COLO829 (cell line): ENCODE measurements around the gene LRRC7.

Source experiments
- DNase-seq: peaks from one replicate; pipeline ENCODE4 v3.0.0; 2012; ENCODE audit warnings: low spot score

LRRC7 gene

DNA sequence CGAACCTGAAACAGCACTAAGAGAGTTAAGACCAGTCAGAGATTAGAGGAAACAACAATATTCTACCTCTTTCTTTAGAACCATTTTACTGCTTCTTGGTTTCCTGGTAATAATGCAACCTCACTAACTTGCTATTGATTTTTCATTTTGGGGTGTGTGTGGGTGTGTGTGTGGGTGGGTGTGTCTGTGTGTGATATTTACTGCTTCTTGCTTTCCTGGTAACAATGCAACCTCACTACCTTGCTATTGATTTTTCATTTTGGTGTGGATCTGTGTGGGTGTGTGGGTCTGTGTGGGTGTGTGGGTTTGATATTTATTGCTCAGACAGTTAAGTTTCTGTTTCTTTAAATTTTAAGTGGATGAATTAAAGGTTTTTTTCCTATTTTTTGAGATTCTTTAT, 208.8 kb downstream of the LRRC7 start:
- no peak for DNase-seq

DNA sequence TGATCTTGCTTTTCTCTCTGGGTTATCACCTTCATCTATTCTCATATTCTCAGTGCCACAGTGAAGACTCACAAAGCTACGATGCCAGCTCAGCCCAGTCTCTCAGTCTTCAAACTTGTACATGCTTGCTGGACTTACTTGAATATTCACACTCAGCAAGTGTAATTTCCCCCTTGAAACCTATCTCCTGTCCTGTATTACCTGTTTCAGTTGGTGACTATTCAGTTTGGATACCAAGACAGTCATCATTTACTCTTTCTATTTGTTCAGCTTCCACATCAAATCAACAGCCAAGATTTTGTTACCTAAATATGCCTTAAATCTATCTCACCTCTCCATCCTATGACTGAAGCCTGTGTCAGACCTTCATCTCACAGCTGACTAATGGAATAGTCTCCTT, 209.7 kb downstream of the LRRC7 start:
- DNase-seq = no peak

DNA sequence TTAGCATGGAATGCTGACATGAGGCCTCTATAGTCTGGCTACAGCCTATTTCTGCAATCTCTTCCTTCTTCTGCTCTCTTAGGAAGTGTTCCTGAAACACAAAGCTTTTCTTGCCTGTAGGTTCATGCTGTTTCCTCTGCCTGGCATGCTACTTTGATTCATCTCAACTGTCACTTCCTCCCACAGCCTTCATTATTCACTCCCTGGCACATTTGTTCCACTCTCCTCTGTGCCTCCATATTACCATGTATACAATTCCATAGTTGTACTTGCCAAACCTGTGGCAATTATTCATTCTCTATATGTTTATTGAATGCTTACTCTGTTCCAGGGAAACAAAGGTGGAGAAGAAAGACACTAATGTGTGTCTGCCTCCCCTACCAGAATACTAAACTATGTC, 210.2 kb downstream of the LRRC7 start:
- DNase-seq = no peak

DNA sequence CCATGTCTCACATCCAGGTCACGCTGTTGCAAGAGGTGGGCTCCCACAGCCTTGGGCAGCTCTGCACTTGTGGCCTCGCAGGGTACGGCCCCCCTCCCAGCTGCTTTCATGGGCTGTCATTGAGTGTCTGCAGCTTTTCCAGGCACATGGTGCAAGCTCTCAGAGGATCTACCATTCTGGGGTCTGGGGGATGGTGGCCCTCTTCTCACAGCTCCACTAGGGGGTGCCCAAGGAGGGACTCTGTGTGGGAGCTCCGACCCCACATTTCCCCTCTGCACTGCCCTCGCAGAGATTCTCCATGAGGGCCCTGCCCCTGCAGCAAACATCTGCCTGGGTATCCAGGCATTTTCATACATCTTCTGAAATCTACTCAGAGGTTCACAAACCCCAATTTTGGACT, 219.4 kb downstream of the LRRC7 start:
- DNase-seq = no peak

DNA sequence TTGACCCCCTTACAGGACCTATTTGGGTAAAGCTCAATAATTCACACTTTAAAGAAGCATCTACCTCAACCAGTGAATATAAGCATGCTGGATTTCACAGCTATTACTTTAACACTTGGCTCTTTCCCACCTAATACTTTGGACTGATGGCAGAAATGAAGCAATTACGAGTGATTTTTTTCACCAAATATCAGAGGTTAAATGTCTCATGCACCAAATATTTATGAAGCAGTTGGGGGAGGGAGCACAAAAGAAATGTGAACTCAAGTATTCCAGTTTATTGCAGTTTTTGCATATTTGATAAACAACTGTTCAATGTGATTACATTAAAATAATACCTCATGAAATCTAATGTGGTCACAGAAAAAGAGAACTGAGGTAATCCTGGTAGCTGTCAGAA, 223.6 kb downstream of the LRRC7 start:
- no peak for DNase-seq

DNA sequence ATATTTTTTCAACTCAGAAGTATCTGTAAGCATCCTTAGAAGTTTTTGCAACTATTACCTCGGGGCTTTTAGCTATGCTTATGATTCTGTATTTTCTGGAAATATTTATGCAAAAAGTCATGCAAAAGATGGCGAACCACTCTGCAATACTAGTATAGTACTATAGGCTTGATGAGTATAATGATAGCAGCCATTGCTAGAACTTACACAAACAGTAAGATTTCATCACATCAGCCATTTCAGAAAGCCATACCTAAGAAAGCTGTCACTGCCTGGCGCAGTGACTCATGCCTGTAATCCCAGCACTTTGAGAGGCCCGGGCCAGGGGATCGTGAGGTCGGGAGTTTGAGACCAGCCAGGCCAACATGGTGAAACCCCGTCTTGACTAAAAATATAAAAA, 227.1 kb downstream of the LRRC7 start:
- no peak for DNase-seq

DNA sequence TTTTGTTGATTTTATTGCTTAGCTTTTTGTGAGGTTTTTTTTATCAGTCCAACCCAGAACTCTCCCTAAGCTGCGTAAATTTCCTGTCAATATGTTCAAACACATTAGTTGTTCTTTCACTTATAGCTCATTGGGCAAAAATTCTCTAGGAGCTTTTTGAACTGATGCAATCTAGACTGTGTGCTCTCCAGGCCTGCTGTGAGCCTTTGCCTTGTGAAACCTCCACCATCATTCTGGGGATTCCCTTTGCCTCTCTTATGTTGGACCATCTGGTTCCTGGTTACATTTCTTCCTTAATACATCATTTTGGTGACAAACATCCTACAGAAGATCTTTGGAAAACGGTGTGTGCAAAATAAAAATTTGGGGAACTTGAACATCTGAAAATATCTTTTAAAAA, 247.2 kb downstream of the LRRC7 start:
- DNase-seq = no peak

DNA sequence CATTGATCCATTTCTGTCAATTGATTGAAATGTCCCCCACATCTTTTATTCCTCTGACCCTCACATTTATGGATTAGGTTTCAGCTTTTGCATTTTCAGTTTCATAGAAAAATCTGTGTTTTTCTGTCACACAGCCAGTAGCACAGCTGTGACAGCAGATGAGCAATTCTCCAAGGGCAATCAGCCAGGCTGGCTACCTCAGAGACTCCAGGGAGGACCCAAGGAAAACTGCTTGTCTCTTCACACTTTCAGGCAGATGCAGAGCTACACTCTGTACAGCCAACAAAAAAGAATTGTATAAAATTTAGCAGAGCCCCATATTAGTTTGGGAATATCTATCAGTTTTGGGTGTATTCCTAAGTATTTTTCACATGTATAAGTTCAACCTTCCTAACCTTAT, 257.2 kb downstream of the LRRC7 start:
- no peak for DNase-seq

DNA sequence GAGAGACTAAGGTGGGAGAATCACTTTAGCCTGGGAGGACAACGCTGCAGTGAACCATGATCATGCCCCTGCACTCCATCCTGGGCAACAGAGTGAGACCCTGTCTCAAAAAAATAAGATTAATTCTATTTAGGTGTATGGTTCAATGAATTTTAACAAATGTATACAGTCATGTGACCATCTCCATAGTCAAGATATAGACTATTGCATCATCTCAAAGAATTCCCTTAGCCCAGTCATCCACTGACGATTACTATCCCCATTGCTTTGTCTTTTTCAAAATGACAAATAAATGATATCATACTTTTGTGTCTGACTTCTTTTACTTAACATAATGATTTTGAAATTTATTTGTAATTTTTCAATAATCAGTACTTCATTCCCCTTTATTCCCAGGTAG, 260.0 kb downstream of the LRRC7 start:
- no peak for DNase-seq

DNA sequence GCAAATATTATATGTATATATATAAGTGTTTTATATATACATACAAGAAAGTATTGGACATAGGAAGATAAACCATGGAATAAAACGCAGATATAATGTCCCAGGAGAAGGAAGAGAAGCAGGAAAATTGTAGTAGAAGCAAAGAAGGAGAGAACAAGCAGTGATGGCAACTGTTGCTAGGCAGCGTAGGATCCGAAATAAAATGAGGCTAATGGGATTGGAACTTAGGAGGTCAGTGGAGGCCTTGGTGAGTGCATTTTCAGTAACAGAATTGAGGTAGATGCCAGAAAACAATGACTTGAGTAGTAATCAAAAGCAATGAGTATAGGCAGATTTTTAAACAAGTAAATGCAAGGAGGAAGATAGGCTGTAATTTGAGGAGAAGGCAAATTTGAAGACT, 265.8 kb downstream of the LRRC7 start:
- no peak for DNase-seq

DNA sequence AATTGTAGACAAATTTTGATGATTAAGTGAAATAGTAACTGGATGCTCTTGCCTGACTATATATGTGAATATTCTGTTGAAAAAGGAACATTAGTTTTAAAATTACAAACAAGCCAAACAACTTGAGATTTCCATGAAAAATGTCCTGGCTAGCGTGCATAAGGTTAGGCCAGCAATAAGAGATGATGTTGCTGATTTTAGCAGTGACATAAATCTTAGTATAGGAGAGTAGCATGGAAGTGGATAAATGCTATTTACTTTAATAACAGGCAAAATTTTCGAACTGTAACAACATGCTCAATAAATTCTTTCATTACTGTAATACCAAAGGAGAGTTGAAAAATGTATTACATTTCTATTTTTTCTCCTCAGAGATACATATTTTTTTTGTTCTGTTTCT, 266.6 kb downstream of the LRRC7 start:
- DNase-seq = no peak

DNA sequence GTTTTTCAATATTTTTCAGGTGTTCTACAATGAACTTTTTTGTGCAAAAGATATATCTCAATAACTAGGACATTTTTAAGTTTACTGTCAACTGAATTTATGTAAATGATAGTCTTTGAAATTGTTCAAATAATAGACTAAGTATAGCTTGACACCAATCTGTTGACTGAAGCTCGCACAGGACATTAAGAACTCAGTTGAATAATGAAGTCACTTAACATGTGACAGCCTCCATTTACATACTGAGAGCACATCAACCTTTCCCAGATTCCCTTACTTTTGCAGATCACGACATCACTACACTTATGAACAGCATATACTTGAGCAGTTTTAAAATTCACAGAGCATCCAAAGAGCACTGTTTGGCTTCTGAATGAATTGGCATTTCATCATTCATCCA, 268.2 kb downstream of the LRRC7 start:
- no peak for DNase-seq

DNA sequence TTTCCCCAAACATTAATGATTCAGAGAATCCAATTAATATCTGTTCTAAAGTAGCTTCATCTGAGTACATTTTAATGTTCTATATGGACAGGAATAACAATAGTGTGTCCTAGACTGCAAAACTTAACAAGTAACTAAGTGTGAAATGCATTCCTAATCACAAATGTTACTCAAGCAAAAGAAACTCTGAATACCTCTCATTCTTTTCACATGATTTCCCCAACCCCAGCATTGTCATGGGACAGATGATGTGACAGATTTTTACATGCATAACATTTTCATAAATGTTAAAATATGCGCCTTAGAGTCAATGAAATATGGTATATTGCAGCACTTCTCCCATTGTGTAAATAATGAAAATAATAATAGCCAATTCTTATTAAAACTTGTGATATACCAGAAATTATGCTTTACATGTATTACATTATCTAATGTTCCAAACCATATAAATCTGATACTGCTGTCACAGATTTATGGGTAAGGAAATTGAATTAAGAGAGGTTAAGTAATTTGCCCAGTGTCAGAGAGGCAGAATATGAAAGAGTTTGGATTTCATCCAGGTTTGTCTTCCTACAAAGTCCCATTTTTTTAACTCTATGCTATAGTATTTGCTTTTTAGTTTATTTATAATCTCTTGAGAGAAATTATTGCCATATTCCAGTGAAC, 269.4 kb downstream of the LRRC7 start:
- DNase-seq = no peak

DNA sequence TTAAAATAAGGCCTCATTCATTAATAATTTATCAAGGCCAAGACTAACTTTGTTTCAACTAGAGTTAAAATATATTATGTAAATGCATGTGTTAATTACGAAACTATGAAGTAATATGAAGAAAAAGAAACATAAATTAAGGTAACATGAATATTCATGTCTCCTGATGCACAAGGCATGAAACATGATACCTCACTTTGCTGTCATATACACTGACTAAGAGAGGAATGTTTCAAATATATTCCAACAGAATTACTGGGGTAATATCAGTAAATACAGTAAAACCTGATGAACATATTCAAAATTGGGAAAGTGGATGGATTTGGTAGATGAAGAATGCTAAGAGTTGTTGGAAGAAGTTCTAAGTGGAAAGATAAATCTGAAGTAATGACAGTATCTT, 274.6 kb downstream of the LRRC7 start:
- no peak for DNase-seq

DNA sequence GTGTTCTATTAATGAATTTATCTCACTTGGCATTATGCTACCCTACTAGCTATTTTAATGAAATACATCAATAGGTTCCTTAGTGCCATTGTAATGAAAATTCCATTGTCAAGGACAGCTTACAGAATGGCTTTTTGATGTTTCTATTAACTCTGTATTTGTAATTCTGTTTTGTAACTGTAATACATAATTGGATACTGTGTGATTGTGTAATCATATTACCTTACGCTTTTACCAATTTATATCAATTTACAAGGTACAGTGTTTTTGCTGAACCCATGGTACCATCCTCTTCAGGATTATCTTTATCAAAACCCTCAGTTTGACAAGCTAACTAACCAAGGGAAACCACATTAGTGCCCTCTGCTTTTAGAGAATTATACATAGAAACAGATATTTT, 277.9 kb downstream of the LRRC7 start:
- DNase-seq = no peak

DNA sequence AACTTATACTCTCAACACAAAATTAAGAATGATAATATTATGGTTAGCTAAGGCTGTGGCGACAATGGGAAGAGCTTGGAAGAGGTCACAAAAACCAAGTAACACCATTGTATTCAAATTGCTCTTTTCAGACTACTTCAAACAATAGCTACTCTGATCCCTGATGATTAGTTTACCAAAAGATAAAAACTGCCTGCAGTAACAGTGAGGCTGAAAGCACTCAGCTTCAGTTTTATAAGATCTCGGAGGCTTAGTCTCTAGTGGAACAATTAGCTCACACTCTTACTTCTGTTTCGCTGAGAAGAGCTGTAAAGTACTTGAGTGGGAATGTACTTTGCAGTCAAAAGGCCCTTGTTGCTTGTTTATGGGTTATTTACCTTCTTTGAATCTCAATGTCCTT, 278.5 kb downstream of the LRRC7 start:
- no peak for DNase-seq

DNA sequence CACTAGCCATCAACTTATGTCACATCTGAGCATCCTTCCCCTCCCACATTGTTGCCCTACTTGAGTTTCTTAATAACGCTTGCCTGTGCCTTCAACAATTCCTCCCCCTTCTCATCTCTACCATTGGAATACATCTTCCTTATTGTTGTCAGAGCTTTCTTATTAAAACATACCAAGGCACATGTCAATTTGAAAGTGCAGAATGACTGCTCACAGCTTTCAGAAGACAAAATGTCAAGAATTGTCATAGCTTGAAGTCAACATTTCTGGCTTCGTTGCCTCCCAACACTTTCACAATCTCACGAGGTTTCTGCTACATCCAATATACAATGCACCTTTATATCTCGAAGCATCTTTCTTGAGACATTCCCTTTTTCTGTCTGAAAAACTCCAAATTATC, 279.9 kb downstream of the LRRC7 start:
- DNase-seq = no peak

DNA sequence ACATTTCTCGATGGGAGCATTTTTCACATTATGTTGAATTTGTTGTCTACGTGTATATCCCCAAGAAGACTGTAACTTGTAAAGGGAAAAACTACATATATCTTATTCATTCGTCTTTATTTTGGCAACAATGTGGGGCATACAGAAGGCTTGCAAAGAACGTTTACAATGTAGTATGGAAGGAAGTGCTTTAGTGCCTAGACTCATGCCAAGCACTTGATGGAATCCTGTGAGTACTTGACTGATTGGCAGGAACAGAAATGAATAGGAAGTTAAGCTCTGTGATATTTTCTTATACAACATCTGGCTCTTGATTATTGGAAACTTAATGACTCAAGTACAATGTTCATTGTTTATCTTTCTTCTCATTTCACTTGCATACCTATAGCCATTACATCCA, 284.4 kb downstream of the LRRC7 start:
- no peak for DNase-seq

DNA sequence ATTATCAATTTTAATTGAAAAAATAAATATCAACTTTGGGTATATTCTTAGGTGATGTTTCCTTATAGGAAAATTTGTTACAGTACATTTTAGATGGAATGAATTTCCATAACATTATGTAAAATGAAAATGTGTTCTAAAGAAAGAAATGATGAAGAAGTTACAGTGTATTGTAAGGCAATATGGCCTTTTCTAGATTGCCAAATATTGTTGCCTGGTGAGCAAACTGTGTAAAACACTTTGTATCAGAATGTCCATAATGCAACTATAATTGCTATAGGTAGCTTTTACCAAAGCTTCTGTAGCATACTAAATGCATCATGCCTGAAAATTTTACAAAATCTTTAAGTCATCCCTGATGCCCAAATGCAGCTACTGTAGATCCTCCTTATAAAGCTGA, 285.0 kb downstream of the LRRC7 start:
- DNase-seq = no peak

DNA sequence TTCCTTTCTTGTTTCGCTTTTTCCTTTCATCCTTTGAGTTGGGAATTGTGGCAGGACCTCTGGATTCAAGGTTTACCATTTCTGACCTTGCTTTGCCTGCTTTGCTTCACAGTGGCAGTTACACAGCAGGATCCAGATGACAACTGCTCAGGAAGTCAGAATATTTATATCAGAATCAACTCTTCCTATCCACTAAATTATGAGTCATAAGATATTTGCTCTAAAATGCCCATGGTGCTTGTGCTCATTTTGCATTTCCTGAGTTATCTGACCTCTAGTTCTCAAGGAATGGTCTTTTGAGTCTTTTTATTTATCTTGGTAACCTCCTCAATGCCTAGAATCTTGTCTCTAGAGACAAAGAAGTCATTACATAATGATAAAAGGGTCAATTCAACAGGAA, 290.8 kb downstream of the LRRC7 start:
- DNase-seq = peak; percentile 0

DNA sequence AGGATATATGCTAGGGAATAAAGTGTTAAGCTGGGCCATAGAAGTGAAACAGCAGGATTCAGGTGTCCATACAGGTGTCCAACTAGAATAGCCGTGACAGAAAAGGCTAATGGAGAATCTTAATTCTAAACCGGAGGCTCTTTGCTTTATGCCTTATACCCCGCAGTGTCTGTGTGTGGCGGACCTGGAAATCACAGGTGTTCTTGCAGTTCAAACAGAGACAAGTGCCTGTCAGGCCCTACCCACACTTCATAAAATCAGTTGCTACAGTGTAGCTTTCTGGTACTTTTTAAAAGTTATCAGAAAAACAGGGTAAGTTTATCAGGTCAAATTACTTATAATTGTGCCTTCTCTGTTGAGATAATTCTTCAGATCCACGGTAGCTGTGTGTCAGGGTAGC, 293.9 kb downstream of the LRRC7 start:
- DNase-seq = no peak

DNA sequence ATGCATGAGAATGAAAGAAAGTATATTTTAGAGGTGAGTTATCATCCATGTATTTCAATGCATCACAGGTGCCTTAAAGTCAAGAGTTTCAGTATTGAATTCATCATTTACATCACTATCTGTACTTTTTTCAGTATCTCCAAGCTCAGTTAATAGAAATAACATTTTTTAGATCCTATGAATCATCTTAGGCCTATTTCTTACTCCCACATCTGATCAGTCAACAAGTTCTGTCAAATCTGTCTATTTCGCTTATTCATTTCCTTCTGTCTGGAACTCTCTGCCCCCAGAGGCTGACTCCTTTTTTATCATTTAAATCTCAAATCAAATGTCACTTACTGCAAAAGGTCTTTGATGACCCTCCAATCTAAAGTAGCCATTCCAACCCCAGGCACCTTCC, 295.2 kb downstream of the LRRC7 start:
- no peak for DNase-seq

DNA sequence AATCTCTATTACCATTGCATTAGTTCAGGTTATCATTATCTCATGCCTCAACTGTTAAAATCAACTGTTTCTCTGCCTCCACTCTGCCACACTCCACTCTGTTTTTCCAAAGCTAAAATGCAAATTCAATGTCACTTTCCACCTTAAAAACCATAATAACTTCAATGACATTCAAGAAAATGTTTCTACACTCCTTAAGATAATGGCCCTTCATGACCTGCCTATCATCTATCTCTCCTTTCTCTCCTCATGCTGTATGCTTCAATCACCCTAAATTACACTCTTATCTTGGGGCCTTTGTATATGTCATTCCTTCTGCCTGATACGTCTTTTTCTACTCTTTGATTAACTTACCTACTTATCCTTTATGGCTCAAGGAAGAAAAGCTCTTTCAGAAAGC, 296.0 kb downstream of the LRRC7 start:
- DNase-seq = no peak

DNA sequence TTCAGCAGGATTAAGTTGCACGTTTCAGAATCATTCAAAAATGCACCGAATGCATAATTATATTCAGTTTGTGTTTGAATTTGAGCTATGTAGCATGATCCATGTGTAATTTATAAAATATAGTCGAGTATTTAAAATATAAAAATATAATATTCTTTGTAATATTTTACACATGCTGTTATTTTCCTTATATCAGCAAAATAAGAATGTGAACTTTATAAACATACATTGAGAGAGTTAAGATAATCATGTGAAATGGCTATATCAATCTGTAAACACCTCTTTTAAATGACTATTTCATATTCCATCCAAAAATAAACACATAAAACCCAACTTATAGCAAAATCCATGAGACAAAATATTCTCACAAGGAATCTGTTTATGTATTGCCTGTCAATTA, 303.7 kb downstream of the LRRC7 start:
- DNase-seq = no peak

DNA sequence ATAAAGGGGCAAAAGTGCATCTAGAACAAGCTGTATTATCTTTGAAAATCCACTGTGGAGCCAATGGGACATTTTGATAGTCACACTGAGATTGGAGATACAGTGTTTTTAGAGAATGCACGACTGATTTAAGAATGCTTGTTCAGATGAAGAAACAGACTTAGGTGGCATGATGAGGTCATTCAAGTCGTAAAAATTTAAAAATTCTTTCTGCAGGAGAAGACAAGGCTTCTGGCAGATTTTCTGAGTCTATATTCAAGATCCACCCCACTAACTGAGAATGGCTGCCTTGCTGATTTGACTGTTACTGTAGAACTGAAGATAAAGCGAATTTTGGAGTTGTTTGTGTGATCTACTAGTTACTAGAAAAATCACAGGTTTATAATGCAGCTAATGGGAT, 310.6 kb downstream of the LRRC7 start:
- no peak for DNase-seq
